Left forelimb (tissue), 1 donor: ENCODE results near the gene KMT2C.
"Not testable (repeated sequence)": the region's sequence is repeated elsewhere in the genome, so short reads cannot be mapped to it uniquely, and the experiment has no call there.

Experiments used
- DNase-seq: peaks from one replicate; pipeline ENCODE4 v3.0.0-alpha.2; 2018; ENCODE audit warnings: low spot score

Gene KMT2C

GRCh38 chr7:152355474-152356057 is 80.2 kb downstream of the KMT2C start:
- no peak for DNase-seq

- DNase-seq: no peak
Observed at GRCh38 chr7:152354061-152354460, 81.7 kb downstream of the KMT2C start.

GRCh38 chr7:152353281-152353680 is 82.5 kb downstream of the KMT2C start:
- not testable (repeated sequence) for DNase-seq

GRCh38 chr7:152351747-152352146 is 84.1 kb downstream of the KMT2C start:
- not testable (repeated sequence) for DNase-seq

GRCh38 chr7:152351168-152351567 is 84.6 kb downstream of the KMT2C start:
- no peak for DNase-seq

GRCh38 chr7:152347888-152348287 is 87.9 kb downstream of the KMT2C start:
- no peak for DNase-seq

- no peak for DNase-seq
Observed at GRCh38 chr7:152344253-152344652, 91.5 kb downstream of the KMT2C start.

- no peak for DNase-seq
Observed at GRCh38 chr7:152342796-152343195, 93.0 kb downstream of the KMT2C start.

GRCh38 chr7:152341914-152342236 is 93.9 kb downstream of the KMT2C start:
- no peak for DNase-seq

- DNase-seq: no peak
Observed at GRCh38 chr7:152341039-152341913, 94.5 kb downstream of the KMT2C start.

GRCh38 chr7:152340161-152340560 is 95.6 kb downstream of the KMT2C start:
- no peak for DNase-seq

GRCh38 chr7:152338561-152338960 is 97.2 kb downstream of the KMT2C start:
- no peak for DNase-seq

GRCh38 chr7:152336754-152337368 is 98.9 kb downstream of the KMT2C start:
- DNase-seq: no peak

GRCh38 chr7:152335900-152336571 is 99.8 kb downstream of the KMT2C start:
- DNase-seq: no peak

GRCh38 chr7:152333134-152333533 is 102.7 kb downstream of the KMT2C start:
- no peak for DNase-seq

- DNase-seq: no peak
Observed at GRCh38 chr7:152330827-152331226, 105.0 kb downstream of the KMT2C start.

GRCh38 chr7:152329469-152329868 is 106.3 kb downstream of the KMT2C start:
- no peak for DNase-seq

GRCh38 chr7:152328234-152328633 is 107.6 kb downstream of the KMT2C start:
- DNase-seq: no peak

GRCh38 chr7:152315845-152316244 is 120.0 kb downstream of the KMT2C start:
- DNase-seq: no peak

GRCh38 chr7:152313831-152314604 is 121.8 kb downstream of the KMT2C start:
- DNase-seq: no peak

- no peak for DNase-seq
Observed at GRCh38 chr7:152313217-152313616, 122.6 kb downstream of the KMT2C start.

GRCh38 chr7:152312316-152312715 is 123.5 kb downstream of the KMT2C start:
- DNase-seq: no peak
